GM12892 (cell line): ENCODE measurements around the gene TAS2R13.

ENCODE experiments used
- POLR2A ChIP-seq: IDR thresholded peaks from 2 replicates; pipeline ENCODE4 v1.6.1; 2011; ENCODE audit warnings: low read depth, low read length, control low read depth
- TAF1 ChIP-seq: IDR thresholded peaks from 2 replicates; pipeline ENCODE4 v1.6.1; 2011; ENCODE audit warnings: low read depth, mild to moderate bottlenecking, control low read depth, low read length, borderline replicate concordance

GRCh38 chr12:10936506-10936905, 27.1 kb upstream of the TAS2R13 start:
- no peak for TF ChIP-seq POLR2A
- TF ChIP-seq TAF1, result no peak
